NT2/D1 (cell line): ENCODE measurements around the gene F3.

ENCODE experiments used
- DNase-seq: peaks from one replicate; pipeline ENCODE4 v3.0.0-alpha.2; 2011; ENCODE audit warnings: low read depth, low spot score
- H3K27me3 ChIP-seq: 2 replicates; pipeline ENCODE4 v1.6.0; 2011; ENCODE audit warnings: mild to moderate bottlenecking; ENCODE audit not compliant: insufficient read length, insufficient read depth
- H3K36me3 ChIP-seq: 2 replicates; pipeline ENCODE4 v1.6.1; 2011; ENCODE audit warnings: mild to moderate bottlenecking, low read length, mixed read lengths; ENCODE audit not compliant: insufficient read depth, insufficient read length
- H3K4me1 ChIP-seq: 2 replicates; pipeline ENCODE4 v1.5.1; 2011; ENCODE audit not compliant: insufficient read depth, insufficient read length
- H3K4me3 ChIP-seq: 2 replicates; pipeline ENCODE4 v1.5.1; 2011; ENCODE audit warnings: low read depth; ENCODE audit not compliant: insufficient read length
- H3K9ac ChIP-seq: 2 replicates; pipeline ENCODE4 v1.6.0; 2011; ENCODE audit warnings: low read depth; ENCODE audit not compliant: insufficient read length
- H3K9me3 ChIP-seq: 2 replicates; pipeline ENCODE4 v1.5.1; 2011; ENCODE audit warnings: mild to moderate bottlenecking, low read length; ENCODE audit not compliant: insufficient read depth
- SUZ12 ChIP-seq: IDR thresholded peaks from 2 replicates; pipeline ENCODE4 v1.6.1; 2011; ENCODE audit not compliant: insufficient read length, insufficient read depth; ENCODE audit errors: extremely low read depth
- YY1 ChIP-seq: IDR thresholded peaks from 2 replicates; pipeline ENCODE4 v1.6.1; 2011; ENCODE audit not compliant: insufficient read length, insufficient read depth
- ZNF274 ChIP-seq: IDR thresholded peaks from 2 replicates; pipeline ENCODE4 v1.6.1; 2011; ENCODE audit warnings: mild to moderate bottlenecking, low read depth, low read length

F3 gene

DNA sequence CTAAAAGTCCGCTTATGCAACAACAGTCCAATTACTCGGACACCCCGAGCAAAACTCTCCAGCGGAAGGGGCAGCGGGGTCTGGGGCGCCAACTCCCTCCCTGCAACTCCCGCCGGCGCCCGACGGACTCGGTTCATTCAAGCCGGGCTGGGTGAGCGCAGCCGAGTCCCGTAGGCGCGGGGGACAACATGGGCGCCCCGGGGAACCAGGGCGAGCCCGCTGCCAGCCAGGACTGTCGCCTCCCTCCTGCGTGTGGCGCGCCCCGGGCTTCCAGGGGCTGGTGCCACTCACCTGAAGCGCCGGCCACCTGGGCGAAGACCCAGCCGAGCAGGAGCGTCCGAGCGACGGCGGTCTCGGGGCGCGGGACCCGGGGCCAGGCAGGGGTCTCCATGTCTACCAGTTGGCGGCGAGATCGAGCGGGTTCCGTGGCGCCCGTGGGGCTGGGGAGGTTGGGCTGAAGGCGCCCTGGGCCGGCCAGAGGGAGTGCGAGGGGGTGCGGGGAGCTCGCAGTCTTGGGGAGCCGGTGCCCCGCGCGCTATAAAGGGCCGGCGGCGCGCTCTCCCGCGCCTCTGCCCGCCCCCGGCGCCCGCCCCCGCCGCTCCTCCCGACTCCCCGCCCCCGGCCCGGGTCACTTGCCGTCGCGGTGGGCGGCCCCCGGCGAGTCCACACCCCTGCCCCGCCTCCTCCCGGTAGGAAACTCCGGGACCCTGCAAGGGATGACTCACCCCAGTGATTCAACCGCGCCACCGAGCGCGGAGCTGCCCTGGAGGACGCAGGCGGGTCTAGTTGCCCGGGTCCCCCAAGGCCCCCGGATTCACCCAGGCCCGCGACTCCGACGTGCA is at the start of gene F3:
Gene F3 (minus strand): TSS at position 514 of the 842 bp plus-strand sequence. CDS start 123 bp downstream, at position 391.
- no peaks in the 10 kb centered on the region for H3K9me3 ChIP-seq
- H3K27me3 ChIP-seq = no peaks in the 10 kb centered on the region
- TF ChIP-seq SUZ12 (no peak), YY1 (no peak), ZNF274 (no peak)
- peak within 1 kb of the TSS; percentile 80 for H3K4me3 ChIP-seq
- peaks cover 41% of the 10 kb centered on the region for H3K36me3 ChIP-seq
- DNase-seq = peak; percentile 70
- peaks cover 7% of the 10 kb centered on the region for H3K4me1 ChIP-seq
- peak within 1 kb of the TSS; percentile 88 for H3K9ac ChIP-seq

DNA sequence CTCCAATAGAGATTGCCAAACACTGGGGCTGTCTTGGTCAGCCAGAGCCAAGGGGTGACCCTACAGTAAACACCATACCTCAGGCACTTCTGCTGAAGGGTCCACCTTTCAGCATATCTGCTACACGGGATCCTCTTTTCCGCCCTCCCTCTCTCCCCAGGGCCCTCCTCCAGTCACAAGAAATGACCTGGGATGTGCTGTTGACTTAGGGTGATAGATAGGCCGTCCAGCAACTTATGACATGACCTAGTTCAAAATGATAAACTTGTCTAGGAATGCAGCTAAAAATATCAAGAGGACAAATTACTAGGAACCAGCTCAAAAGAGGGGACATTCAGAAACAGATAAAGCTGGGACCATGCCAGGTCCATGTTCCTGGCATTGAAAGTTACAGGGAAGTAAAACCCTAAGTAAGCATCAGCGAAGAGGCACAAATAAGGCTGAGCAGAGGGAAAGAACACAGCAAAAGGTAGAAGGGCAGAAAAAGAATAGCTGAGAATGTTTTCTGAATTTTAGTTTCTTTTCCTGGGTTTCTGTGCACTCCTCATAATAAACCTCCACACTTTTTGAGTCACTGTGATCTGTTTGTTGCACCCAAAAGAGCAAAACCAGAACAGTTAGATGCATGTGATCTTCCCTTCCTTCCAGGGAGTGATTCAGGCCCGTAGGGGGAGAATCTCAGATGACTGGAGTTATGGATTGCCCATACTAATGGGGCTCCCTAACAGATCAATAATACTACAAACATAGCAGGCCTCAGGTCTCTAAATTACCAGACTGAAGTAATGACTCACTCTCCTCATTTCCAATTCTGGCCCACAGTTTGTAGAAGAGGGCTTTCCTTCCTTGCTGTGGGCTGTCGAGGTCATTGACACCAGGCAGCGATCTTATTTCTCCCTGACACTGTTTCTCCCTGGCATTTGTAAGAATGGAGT is 48.9 kb upstream of the F3 start:
- Histone ChIP-seq H3K9ac (no peak overlapping the region), H3K4me3 (no peak overlapping the region), H3K4me1 (peaks cover 2% of the 10 kb centered on the region), H3K9me3 (no peaks in the 10 kb centered on the region), H3K27me3 (no peaks in the 10 kb centered on the region), H3K36me3 (no peaks in the 10 kb centered on the region)
- TF ChIP-seq ZNF274 = no peak
- TF ChIP-seq SUZ12 = no peak
- TF ChIP-seq YY1 = no peak
- DNase-seq = no peak

DNA sequence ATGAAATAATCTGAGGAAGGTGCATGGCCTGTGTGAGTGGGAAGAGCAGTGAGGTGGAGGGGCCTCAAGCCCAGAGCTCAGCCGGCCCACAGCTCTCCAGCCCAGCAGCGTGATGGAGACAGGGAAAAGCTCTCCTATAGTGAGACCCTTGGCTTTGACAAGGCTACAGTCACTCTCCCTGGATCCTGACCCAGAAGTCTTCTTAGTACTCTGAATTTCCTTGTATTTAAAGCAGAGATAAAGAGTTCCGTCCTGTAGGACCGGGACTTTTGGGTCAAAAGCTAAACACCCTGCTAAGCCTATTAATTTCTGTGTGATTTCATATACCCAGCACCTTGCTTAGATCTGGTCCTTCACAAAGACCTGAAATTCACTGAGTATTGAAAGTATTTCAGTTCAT is 48.2 kb upstream of the F3 start:
- TF ChIP-seq ZNF274 = no peak
- TF ChIP-seq SUZ12 = no peak
- no peak for TF ChIP-seq YY1
- H3K36me3 ChIP-seq = no peaks in the 10 kb centered on the region
- H3K9ac ChIP-seq = no peak overlapping the region
- no peaks in the 10 kb centered on the region for H3K9me3 ChIP-seq
- H3K4me3 ChIP-seq = no peak overlapping the region
- DNase-seq = no peak
- H3K27me3 ChIP-seq = no peaks in the 10 kb centered on the region
- H3K4me1 ChIP-seq = peaks cover 2% of the 10 kb centered on the region

GRCh38 chr1:94582565-94582964 is 41.0 kb upstream of the F3 start:
- peaks cover 20% of the 10 kb centered on the region for H3K9me3 ChIP-seq

DNA sequence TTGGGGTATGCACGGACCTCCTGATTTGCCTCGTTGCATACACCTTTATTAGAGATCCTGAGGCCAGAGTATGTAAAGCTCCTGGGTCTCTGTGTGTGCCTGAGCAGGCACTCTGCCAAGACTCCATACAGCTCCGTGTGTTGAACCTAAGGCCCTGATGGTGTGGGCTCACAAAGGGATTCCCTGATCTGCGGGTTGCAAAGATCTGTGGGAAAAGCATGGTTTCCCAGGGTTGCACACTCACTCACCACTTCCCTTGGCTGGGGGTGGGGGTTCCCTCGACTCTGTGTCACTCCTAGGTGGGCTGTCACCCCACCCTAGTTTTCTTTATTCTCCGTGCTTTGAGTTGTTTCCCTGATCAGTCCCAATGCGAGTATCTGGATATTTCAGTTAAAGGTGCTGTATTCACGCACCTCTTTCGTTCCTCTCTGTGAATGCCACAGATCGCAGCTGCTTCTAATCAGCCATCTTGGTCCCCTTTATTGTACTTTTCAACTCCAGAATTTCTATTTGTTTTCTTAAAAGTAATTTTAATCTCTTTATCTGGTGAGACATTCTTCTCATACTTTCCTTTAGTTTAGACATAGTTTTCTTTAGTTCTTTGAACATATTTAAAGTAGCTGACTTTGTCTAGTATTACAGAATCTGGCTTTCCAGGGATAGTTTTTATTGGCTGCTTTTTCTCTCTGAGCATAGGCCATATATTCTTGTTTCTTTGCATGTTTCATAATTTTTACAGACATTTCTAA is 39.0 kb upstream of the F3 start:
- no peak for DNase-seq
- Histone ChIP-seq H3K27me3 (no peaks in the 10 kb centered on the region), H3K4me1 (peaks cover 9% of the 10 kb centered on the region), H3K9ac (no peak overlapping the region), H3K9me3 (peaks cover 29% of the 10 kb centered on the region), H3K4me3 (no peak overlapping the region), H3K36me3 (no peaks in the 10 kb centered on the region)
- TF ChIP-seq SUZ12 (no peak), YY1 (no peak), ZNF274 (no peak)

More at GRCh38 chr1:94582565-94582964, 41.0 kb upstream of the F3 start:
- DNase-seq = no peak
- Histone ChIP-seq H3K36me3 (no peaks in the 10 kb centered on the region), H3K4me1 (peaks cover 9% of the 10 kb centered on the region), H3K9ac (no peak overlapping the region), H3K27me3 (no peaks in the 10 kb centered on the region), H3K4me3 (no peak overlapping the region)
- TF ChIP-seq SUZ12 (no peak), ZNF274 (no peak), YY1 (no peak)

DNA sequence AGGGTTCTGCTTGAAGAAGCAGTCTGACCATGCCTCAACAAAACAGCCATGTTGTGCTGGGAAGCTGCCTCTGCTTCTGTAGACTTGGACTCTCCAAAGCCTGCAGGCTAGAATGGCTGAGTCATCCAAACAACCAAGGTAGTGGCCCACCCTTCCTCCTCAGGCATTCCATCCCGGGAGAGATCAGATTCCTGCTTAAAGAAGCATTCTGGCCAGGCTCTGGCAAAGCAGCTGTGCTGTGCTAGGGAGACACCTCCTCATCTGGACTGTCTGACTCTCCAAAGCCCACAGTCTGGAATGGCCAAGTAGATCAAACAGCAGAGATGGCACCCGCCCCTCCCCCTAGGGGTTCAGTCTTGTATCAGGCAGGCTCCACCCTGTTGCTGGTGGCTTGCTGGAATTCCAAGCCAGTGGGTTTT is 38.3 kb upstream of the F3 start:
- H3K27me3 ChIP-seq = no peaks in the 10 kb centered on the region
- no peak overlapping the region for H3K4me3 ChIP-seq
- H3K4me1 ChIP-seq = peaks cover 9% of the 10 kb centered on the region
- DNase-seq = peak; percentile 77
- TF ChIP-seq YY1 (peak; percentile 62), ZNF274 (no peak)
- no peaks in the 10 kb centered on the region for H3K36me3 ChIP-seq
- no peak overlapping the region for H3K9ac ChIP-seq
- H3K9me3 ChIP-seq = peaks cover 29% of the 10 kb centered on the region
